ENCODE data around the gene RRAS2.
"Not testable (repeated sequence)": the region's sequence is repeated elsewhere in the genome, so short reads cannot be mapped to it uniquely, and the experiment has no call there.

RRAS2 gene

GRCh38 chr11:14253840-14254239 is 105.1 kb downstream of the RRAS2 start:
- Mint-ChIP-seq H3K4me3 (no peak overlapping the region), H3K9me3 (ENCODE audit: low read depth) (no peaks in the 10 kb centered on the region), H3K4me1 (ENCODE audit: low read depth) (peaks cover 6% of the 10 kb centered on the region), H3K36me3 (peaks cover 5% of the 10 kb centered on the region), H3K27me3 (no peaks in the 10 kb centered on the region), H3K27ac (no peak overlapping the region)

- H3K27ac Mint-ChIP-seq: no peak overlapping the region
- no peaks in the 10 kb centered on the region for H3K9me3 Mint-ChIP-seq (ENCODE audit: low read depth)
- H3K4me3 Mint-ChIP-seq: no peak overlapping the region
- peaks cover 5% of the 10 kb centered on the region for H3K36me3 Mint-ChIP-seq
- H3K27me3 Mint-ChIP-seq: no peaks in the 10 kb centered on the region
- peaks cover 10% of the 10 kb centered on the region for H3K4me1 Mint-ChIP-seq (ENCODE audit: low read depth)
These were observed 105.6 kb downstream of the RRAS2 start for GRCh38 chr11:14253421-14253820.

GRCh38 chr11:14252501-14252900 is 106.5 kb downstream of the RRAS2 start:
- not testable (repeated sequence) for H3K4me3 Mint-ChIP-seq; H3K27ac Mint-ChIP-seq; H3K36me3 Mint-ChIP-seq; H3K9me3 Mint-ChIP-seq (ENCODE audit: low read depth); H3K27me3 Mint-ChIP-seq
- peaks cover 18% of the 10 kb centered on the region for H3K4me1 Mint-ChIP-seq (ENCODE audit: low read depth)

GRCh38 chr11:14251754-14252153 is 107.2 kb downstream of the RRAS2 start:
- Mint-ChIP-seq H3K4me3 (no peak overlapping the region), H3K27me3 (no peaks in the 10 kb centered on the region), H3K36me3 (peaks cover 5% of the 10 kb centered on the region), H3K4me1 (ENCODE audit: low read depth) (peaks cover 20% of the 10 kb centered on the region), H3K9me3 (ENCODE audit: low read depth) (no peaks in the 10 kb centered on the region), H3K27ac (no peak overlapping the region)

GRCh38 chr11:14249121-14249963 is 109.6 kb downstream of the RRAS2 start:
- H3K27me3 Mint-ChIP-seq: no peaks in the 10 kb centered on the region
- peaks cover 3% of the 10 kb centered on the region for H3K36me3 Mint-ChIP-seq
- peaks cover 20% of the 10 kb centered on the region for H3K4me1 Mint-ChIP-seq (ENCODE audit: low read depth)
- peak overlapping the region; percentile 59 for H3K4me3 Mint-ChIP-seq
- H3K9me3 Mint-ChIP-seq (ENCODE audit: low read depth): no peaks in the 10 kb centered on the region
- no peak overlapping the region for H3K27ac Mint-ChIP-seq

- Mint-ChIP-seq H3K4me3 (peak overlapping the region; percentile 59), H3K27me3 (no peaks in the 10 kb centered on the region), H3K27ac (no peak overlapping the region), H3K9me3 (ENCODE audit: low read depth) (no peaks in the 10 kb centered on the region), H3K4me1 (ENCODE audit: low read depth) (peaks cover 20% of the 10 kb centered on the region), H3K36me3 (peaks cover 3% of the 10 kb centered on the region)
These were observed 110.4 kb downstream of the RRAS2 start for GRCh38 chr11:14248580-14248981.

GRCh38 chr11:14245444-14245843 is 113.5 kb downstream of the RRAS2 start:
- Mint-ChIP-seq H3K4me3 (no peak overlapping the region), H3K27ac (no peak overlapping the region), H3K9me3 (ENCODE audit: low read depth) (no peaks in the 10 kb centered on the region), H3K27me3 (no peaks in the 10 kb centered on the region), H3K4me1 (ENCODE audit: low read depth) (peaks cover 20% of the 10 kb centered on the region), H3K36me3 (peaks cover 3% of the 10 kb centered on the region)

- no peaks in the 10 kb centered on the region for H3K27me3 Mint-ChIP-seq
- peaks cover 3% of the 10 kb centered on the region for H3K36me3 Mint-ChIP-seq
- no peak overlapping the region for H3K4me3 Mint-ChIP-seq
- H3K4me1 Mint-ChIP-seq (ENCODE audit: low read depth): peaks cover 20% of the 10 kb centered on the region
- no peak overlapping the region for H3K27ac Mint-ChIP-seq
- no peaks in the 10 kb centered on the region for H3K9me3 Mint-ChIP-seq (ENCODE audit: low read depth)
These were observed 114.1 kb downstream of the RRAS2 start for GRCh38 chr11:14244926-14245325.

- peaks cover 4% of the 10 kb centered on the region for H3K4me1 Mint-ChIP-seq (ENCODE audit: low read depth)
- no peak overlapping the region for H3K4me3 Mint-ChIP-seq
- H3K27me3 Mint-ChIP-seq: no peaks in the 10 kb centered on the region
- H3K36me3 Mint-ChIP-seq: peaks cover 3% of the 10 kb centered on the region
- no peaks in the 10 kb centered on the region for H3K9me3 Mint-ChIP-seq (ENCODE audit: low read depth)
- H3K27ac Mint-ChIP-seq: no peak overlapping the region
These were observed 116.2 kb downstream of the RRAS2 start for GRCh38 chr11:14242733-14243132.

GRCh38 chr11:14242187-14242586 is 116.8 kb downstream of the RRAS2 start:
- Mint-ChIP-seq H3K27ac (no peak overlapping the region), H3K27me3 (no peaks in the 10 kb centered on the region), H3K9me3 (ENCODE audit: low read depth) (no peaks in the 10 kb centered on the region), H3K4me1 (ENCODE audit: low read depth) (no peaks in the 10 kb centered on the region), H3K4me3 (no peak overlapping the region), H3K36me3 (peaks cover 3% of the 10 kb centered on the region)

GRCh38 chr11:14240951-14241350 is 118.0 kb downstream of the RRAS2 start:
- Mint-ChIP-seq H3K27ac (no peak overlapping the region), H3K27me3 (no peaks in the 10 kb centered on the region), H3K4me3 (no peak overlapping the region)

GRCh38 chr11:14240221-14240620 is 118.8 kb downstream of the RRAS2 start:
- H3K27ac Mint-ChIP-seq: no peak overlapping the region
- H3K4me3 Mint-ChIP-seq: no peak overlapping the region
- H3K9me3 Mint-ChIP-seq (ENCODE audit: low read depth): no peaks in the 10 kb centered on the region
- H3K4me1 Mint-ChIP-seq (ENCODE audit: low read depth): no peaks in the 10 kb centered on the region
- H3K36me3 Mint-ChIP-seq: peaks cover 3% of the 10 kb centered on the region
- H3K27me3 Mint-ChIP-seq: no peaks in the 10 kb centered on the region

More at GRCh38 chr11:14240951-14241350, 118.0 kb downstream of the RRAS2 start:
- Mint-ChIP-seq H3K4me1 (ENCODE audit: low read depth) (no peaks in the 10 kb centered on the region), H3K9me3 (ENCODE audit: low read depth) (no peaks in the 10 kb centered on the region), H3K36me3 (peaks cover 3% of the 10 kb centered on the region)

- no peaks in the 10 kb centered on the region for H3K36me3 Mint-ChIP-seq
- no peaks in the 10 kb centered on the region for H3K27me3 Mint-ChIP-seq
- no peaks in the 10 kb centered on the region for H3K4me1 Mint-ChIP-seq (ENCODE audit: low read depth)
- no peak overlapping the region for H3K4me3 Mint-ChIP-seq
- H3K9me3 Mint-ChIP-seq (ENCODE audit: low read depth): no peaks in the 10 kb centered on the region
- no peak overlapping the region for H3K27ac Mint-ChIP-seq
These were observed 121.5 kb downstream of the RRAS2 start for GRCh38 chr11:14237444-14237961.

GRCh38 chr11:14235701-14236100 is 123.3 kb downstream of the RRAS2 start:
- Mint-ChIP-seq H3K36me3 (no peaks in the 10 kb centered on the region), H3K27ac (no peak overlapping the region), H3K9me3 (ENCODE audit: low read depth) (no peaks in the 10 kb centered on the region), H3K4me1 (ENCODE audit: low read depth) (no peaks in the 10 kb centered on the region), H3K4me3 (no peak overlapping the region), H3K27me3 (no peaks in the 10 kb centered on the region)

GRCh38 chr11:14234446-14234845 is 124.5 kb downstream of the RRAS2 start:
- H3K9me3 Mint-ChIP-seq (ENCODE audit: low read depth): no peaks in the 10 kb centered on the region
- H3K4me1 Mint-ChIP-seq (ENCODE audit: low read depth): no peaks in the 10 kb centered on the region
- H3K27ac Mint-ChIP-seq: no peak overlapping the region
- H3K4me3 Mint-ChIP-seq: no peak overlapping the region
- H3K36me3 Mint-ChIP-seq: no peaks in the 10 kb centered on the region
- no peaks in the 10 kb centered on the region for H3K27me3 Mint-ChIP-seq

- no peak overlapping the region for H3K4me3 Mint-ChIP-seq
- H3K27ac Mint-ChIP-seq: no peak overlapping the region
- H3K36me3 Mint-ChIP-seq: no peaks in the 10 kb centered on the region
- no peaks in the 10 kb centered on the region for H3K4me1 Mint-ChIP-seq (ENCODE audit: low read depth)
- no peaks in the 10 kb centered on the region for H3K27me3 Mint-ChIP-seq
- H3K9me3 Mint-ChIP-seq (ENCODE audit: low read depth): no peaks in the 10 kb centered on the region
These were observed 126.3 kb downstream of the RRAS2 start for GRCh38 chr11:14232652-14233051.
